HK-2 (cell line): ENCODE measurements around the gene NPSR1.

Experiments
- DNase-seq: peaks from one replicate; pipeline ENCODE4 v3.0.0-alpha.2; 2018; ENCODE audit not compliant: unreplicated experiment

NPSR1 gene

GRCh38 chr7:34723338-34723737 lies 65.3 kb downstream of the NPSR1 start:
- no peak for DNase-seq

GRCh38 chr7:34723866-34724490 lies 66.0 kb downstream of the NPSR1 start:
- no peak for DNase-seq

GRCh38 chr7:34726221-34726620 lies 68.2 kb downstream of the NPSR1 start:
- DNase-seq = no peak

- DNase-seq = no peak
Observed at GRCh38 chr7:34727464-34727995, 69.5 kb downstream of the NPSR1 start.

- no peak for DNase-seq
Observed at GRCh38 chr7:34728156-34728555, 70.1 kb downstream of the NPSR1 start.

GRCh38 chr7:34734771-34735170 lies 76.8 kb downstream of the NPSR1 start:
- no peak for DNase-seq

GRCh38 chr7:34735526-34735925 lies 77.5 kb downstream of the NPSR1 start:
- DNase-seq = no peak

GRCh38 chr7:34739651-34740300 lies 81.8 kb downstream of the NPSR1 start:
- no peak for DNase-seq

GRCh38 chr7:34740840-34741239 lies 82.8 kb downstream of the NPSR1 start:
- no peak for DNase-seq

- no peak for DNase-seq
Observed at GRCh38 chr7:34747176-34747781, 89.3 kb downstream of the NPSR1 start.

GRCh38 chr7:34747867-34748727 lies 90.1 kb downstream of the NPSR1 start:
- peak; percentile 76 for DNase-seq

- no peak for DNase-seq
Observed at GRCh38 chr7:34748728-34749089, 90.7 kb downstream of the NPSR1 start.

- DNase-seq = no peak
Observed at GRCh38 chr7:34749446-34749845, 91.4 kb downstream of the NPSR1 start.

- no peak for DNase-seq
Observed at GRCh38 chr7:34750209-34750608, 92.2 kb downstream of the NPSR1 start.

- no peak for DNase-seq
Observed at GRCh38 chr7:34750636-34751035, 92.6 kb downstream of the NPSR1 start.

- no peak for DNase-seq
Observed at GRCh38 chr7:34751725-34752643, 94.0 kb downstream of the NPSR1 start.

GRCh38 chr7:34752929-34753328 lies 94.9 kb downstream of the NPSR1 start:
- DNase-seq = no peak

- DNase-seq = no peak
Observed at GRCh38 chr7:34755008-34755407, 97.0 kb downstream of the NPSR1 start.

- no peak for DNase-seq
Observed at GRCh38 chr7:34756025-34756437, 98.0 kb downstream of the NPSR1 start.

- no peak for DNase-seq
Observed at GRCh38 chr7:34756691-34757090, 98.7 kb downstream of the NPSR1 start.

- DNase-seq = no peak
Observed at GRCh38 chr7:34757570-34758110, 99.6 kb downstream of the NPSR1 start.
